Measurements from ENCODE around the gene DHDH.
A peak's percentile ranks its signal among the peaks of the same experiment; 100 is the strongest.
"Not testable (repeated sequence)": the region's sequence is repeated elsewhere in the genome, so short reads cannot be mapped to it uniquely, and the experiment has no call there.

The DHDH gene

GRCh38 chr19:48895226-48895625 is 38.3 kb upstream of the DHDH start:
- Histone ChIP-seq H2AFZ (ENCODE audit: low read depth) (no peak overlapping the region), H3K36me3 (ENCODE audit: insufficient read depth) (no peaks in the 10 kb centered on the region), H3K4me3 (IDR thresholded peaks at IDR 0.05; ENCODE audit: insufficient read depth, low read depth, low read length) (no peak overlapping the region), H3K4me1 (ENCODE audit: low read depth, poor library complexity, severe bottlenecking) (peaks cover 42% of the 10 kb centered on the region), H3K9ac (no peak overlapping the region), H3K79me2 (ENCODE audit: insufficient read depth, low read depth) (no peaks in the 10 kb centered on the region), H3K27me3 (ENCODE audit: insufficient read depth, low read depth) (no peaks in the 10 kb centered on the region), H3K4me2 (no peak overlapping the region), H4K20me1 (ENCODE audit: insufficient read depth) (no peaks in the 10 kb centered on the region), H3K27ac (no peak overlapping the region)
- no peak for TF ChIP-seq CTCF (conservative IDR thresholded peaks at IDR 0.05; ENCODE audit: low read depth, low read length)

- H4K20me1 ChIP-seq (ENCODE audit: insufficient read depth): no peaks in the 10 kb centered on the region
- no peak overlapping the region for H3K9ac ChIP-seq
- no peak overlapping the region for H3K27ac ChIP-seq
- no peaks in the 10 kb centered on the region for H3K27me3 ChIP-seq (ENCODE audit: insufficient read depth, low read depth)
- TF ChIP-seq CTCF (conservative IDR thresholded peaks at IDR 0.05; ENCODE audit: low read depth, low read length): no peak
- no peak overlapping the region for H3K4me2 ChIP-seq
- no peaks in the 10 kb centered on the region for H3K36me3 ChIP-seq (ENCODE audit: insufficient read depth)
- H2AFZ ChIP-seq (ENCODE audit: low read depth): no peak overlapping the region
- H3K79me2 ChIP-seq (ENCODE audit: insufficient read depth, low read depth): no peaks in the 10 kb centered on the region
- H3K4me1 ChIP-seq (ENCODE audit: low read depth, poor library complexity, severe bottlenecking): peaks cover 36% of the 10 kb centered on the region
- no peak overlapping the region for H3K4me3 ChIP-seq (IDR thresholded peaks at IDR 0.05; ENCODE audit: insufficient read depth, low read depth, low read length)
These were observed 37.2 kb upstream of the DHDH start for GRCh38 chr19:48896191-48896720.

- Histone ChIP-seq H3K79me2 (ENCODE audit: insufficient read depth, low read depth) (no peaks in the 10 kb centered on the region), H3K4me2 (no peak overlapping the region), H2AFZ (ENCODE audit: low read depth) (no peak overlapping the region), H3K27me3 (ENCODE audit: insufficient read depth, low read depth) (no peaks in the 10 kb centered on the region), H3K4me3 (IDR thresholded peaks at IDR 0.05; ENCODE audit: insufficient read depth, low read depth, low read length) (no peak overlapping the region), H3K4me1 (ENCODE audit: low read depth, poor library complexity, severe bottlenecking) (peaks cover 28% of the 10 kb centered on the region), H3K36me3 (ENCODE audit: insufficient read depth) (no peaks in the 10 kb centered on the region), H3K27ac (no peak overlapping the region), H4K20me1 (ENCODE audit: insufficient read depth) (no peaks in the 10 kb centered on the region), H3K9ac (no peak overlapping the region)
- TF ChIP-seq CTCF (conservative IDR thresholded peaks at IDR 0.05; ENCODE audit: low read depth, low read length): no peak
These were observed 36.3 kb upstream of the DHDH start for GRCh38 chr19:48897181-48897580.

GRCh38 chr19:48899386-48899749 is 34.1 kb upstream of the DHDH start:
- not testable (repeated sequence) for H4K20me1 ChIP-seq (ENCODE audit: insufficient read depth); H3K36me3 ChIP-seq (ENCODE audit: insufficient read depth); H3K79me2 ChIP-seq (ENCODE audit: insufficient read depth, low read depth); H3K4me3 ChIP-seq (IDR thresholded peaks at IDR 0.05; ENCODE audit: insufficient read depth, low read depth, low read length); H3K27me3 ChIP-seq (ENCODE audit: insufficient read depth, low read depth)
- Histone ChIP-seq H3K27ac (peak overlapping the region; percentile 76), H3K4me2 (peak overlapping the region; percentile 46; the same call in 1 of the 2 replicates), H2AFZ (ENCODE audit: low read depth) (peak overlapping the region; percentile 88; the same call in 1 of the 2 replicates), H3K9ac (peak overlapping the region; percentile 50; the same call in 1 of the 2 replicates), H3K4me1 (ENCODE audit: low read depth, poor library complexity, severe bottlenecking) (peaks cover 12% of the 10 kb centered on the region)

GRCh38 chr19:48899781-48900476 is 33.6 kb upstream of the DHDH start, which contains the start of gene NUCB1:
NUCB1 (plus strand) TSS chr19:48900312; CDS start chr19:48900797, 485 bp downstream.
- Histone ChIP-seq H2AFZ (ENCODE audit: low read depth) (peak within 1 kb of the TSS; percentile 88), H3K4me1 (ENCODE audit: low read depth, poor library complexity, severe bottlenecking) (peaks cover 12% of the 10 kb centered on the region), H3K27me3 (ENCODE audit: insufficient read depth, low read depth) (no peaks in the 10 kb centered on the region), H3K4me2 (peak within 1 kb of the TSS; percentile 68), H3K36me3 (ENCODE audit: insufficient read depth) (no peaks in the 10 kb centered on the region), H3K4me3 (IDR thresholded peaks at IDR 0.05; ENCODE audit: insufficient read depth, low read depth, low read length) (no peak within 1 kb of the TSS), H3K9ac (peak within 1 kb of the TSS; percentile 50; the same call in 1 of the 2 replicates), H3K27ac (peak within 1 kb of the TSS; percentile 76), H4K20me1 (ENCODE audit: insufficient read depth) (no peaks in the 10 kb centered on the region), H3K79me2 (ENCODE audit: insufficient read depth, low read depth) (no peaks in the 10 kb centered on the region)
- no peak for TF ChIP-seq CTCF (conservative IDR thresholded peaks at IDR 0.05; ENCODE audit: low read depth, low read length)
